ENCODE measurements around the gene ID2.

DNA sequence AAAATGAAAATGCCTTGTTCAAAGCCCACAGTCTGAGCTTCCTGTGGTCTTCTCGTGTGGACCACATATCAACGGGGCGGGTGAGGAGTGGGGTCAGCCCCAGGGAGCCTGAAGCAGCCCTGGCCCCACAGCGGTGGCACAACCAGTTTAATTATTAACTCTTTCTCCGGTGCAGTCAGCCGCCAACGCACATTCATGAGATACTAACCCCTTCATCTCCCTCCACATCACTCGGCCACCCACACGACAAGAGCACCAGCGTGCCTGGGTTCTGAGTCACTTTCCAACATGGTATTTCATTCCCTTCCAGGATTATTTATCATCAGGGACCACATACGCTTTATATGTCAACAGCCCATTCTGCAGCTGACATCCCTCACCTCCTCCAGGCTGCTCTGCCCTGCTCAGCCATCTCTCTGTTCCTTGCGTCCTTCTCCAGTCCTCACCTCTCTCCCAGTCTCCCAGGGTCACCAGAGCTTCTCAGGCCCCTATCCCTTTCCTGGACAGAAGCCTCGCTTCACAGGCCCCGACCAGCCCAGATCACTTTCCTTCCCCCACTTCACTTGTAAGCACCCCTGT is 48.0 kb upstream of the ID2 start:
- TF ChIP-seq EZH2 (IDR thresholded peaks at IDR 0.05; ENCODE audit: insufficient read depth, low read length), result no peak
- TF ChIP-seq, protein P1, sequence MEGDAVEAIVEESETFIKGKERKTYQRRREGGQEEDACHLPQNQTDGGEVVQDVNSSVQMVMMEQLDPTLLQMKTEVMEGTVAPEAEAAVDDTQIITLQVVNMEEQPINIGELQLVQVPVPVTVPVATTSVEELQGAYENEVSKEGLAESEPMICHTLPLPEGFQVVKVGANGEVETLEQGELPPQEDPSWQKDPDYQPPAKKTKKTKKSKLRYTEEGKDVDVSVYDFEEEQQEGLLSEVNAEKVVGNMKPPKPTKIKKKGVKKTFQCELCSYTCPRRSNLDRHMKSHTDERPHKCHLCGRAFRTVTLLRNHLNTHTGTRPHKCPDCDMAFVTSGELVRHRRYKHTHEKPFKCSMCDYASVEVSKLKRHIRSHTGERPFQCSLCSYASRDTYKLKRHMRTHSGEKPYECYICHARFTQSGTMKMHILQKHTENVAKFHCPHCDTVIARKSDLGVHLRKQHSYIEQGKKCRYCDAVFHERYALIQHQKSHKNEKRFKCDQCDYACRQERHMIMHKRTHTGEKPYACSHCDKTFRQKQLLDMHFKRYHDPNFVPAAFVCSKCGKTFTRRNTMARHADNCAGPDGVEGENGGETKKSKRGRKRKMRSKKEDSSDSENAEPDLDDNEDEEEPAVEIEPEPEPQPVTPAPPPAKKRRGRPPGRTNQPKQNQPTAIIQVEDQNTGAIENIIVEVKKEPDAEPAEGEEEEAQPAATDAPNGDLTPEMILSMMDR (IDR thresholded peaks at IDR 0.05; ENCODE audit: insufficient read depth, low read depth, low read length), result no peak
